Upper lobe of right lung (tissue), 1 donor: Measurements from ENCODE around the gene UCHL3. TPM values are rescaled to one million over a fixed set of nuclear protein-coding genes. Genes with fewer than 3 reads are reported as not detected.

Source experiments
- ATAC-seq: fragments of 200-7000 bp; cut with Tn5 transposase; one replicate; pipeline ENCODE4 v1.9.1; 2020; ENCODE audit warnings: mild to moderate bottlenecking, moderate library complexity
- DNase-seq: peaks from one replicate; pipeline ENCODE4 v3.0.0-alpha.2; 2020
- H3K27ac ChIP-seq: fragments of 200-600 bp; one replicate; pipeline ENCODE4 v1.8.0; 2022
- H3K27me3 ChIP-seq: fragments of 200-600 bp; one replicate; pipeline ENCODE4 v1.8.0; 2022; ENCODE audit warnings: mild to moderate bottlenecking
- H3K36me3 ChIP-seq: fragments of 200-600 bp; one replicate; pipeline ENCODE4 v1.8.0; 2022
- H3K4me1 ChIP-seq: fragments of 200-600 bp; one replicate; pipeline ENCODE4 v1.8.0; 2022
- H3K4me3 ChIP-seq: fragments of 200-600 bp; one replicate; pipeline ENCODE4 v1.8.0; 2022; ENCODE audit warnings: mild to moderate bottlenecking
- H3K9me3 ChIP-seq: fragments of 200-600 bp; one replicate; pipeline ENCODE4 v1.8.0; 2022
- CTCF ChIP-seq: fragments of 200-600 bp; IDR thresholded peaks from one replicate; pipeline ENCODE4 v1.8.0; 2022; ENCODE audit warnings: antibody characterized with exemption
- intact Hi-C: fragments of 100-400 bp; cut with DNase I; formaldehyde crosslinking; loops from one replicate; pipeline ENCODE4 v1.11.0; 2022
- total RNA-seq: library from RNA; stranded (reverse); fragmentation: NEBNext Ultra II Directional; extraction: Animal tissue kit (Norgen Biotek cat#: 25700); gene quantifications from one replicate; pipeline ENCODE4 v1.2.1, GENCODE V29; 2021
- donor health status: DM: no; HTN: yes; CAD: no; lungs with severe emphysema.

UCHL3 gene
- total RNA-seq, 1 donor from 2014 or later: 12.9 TPM

- DNase-seq: peak; percentile 64
- no peaks in the 10 kb centered on the region for H3K27me3 ChIP-seq
- intact Hi-C loops: no loop called here
- peak; percentile 15 for ATAC-seq
- H3K9me3 ChIP-seq: no peaks in the 10 kb centered on the region
- peak overlapping the region; percentile 80 for H3K4me3 ChIP-seq
- peak overlapping the region; percentile 74 for H3K27ac ChIP-seq
- no peak for TF ChIP-seq CTCF
- H3K36me3 ChIP-seq: no peaks in the 10 kb centered on the region
- H3K4me1 ChIP-seq: peaks cover 6% of the 10 kb centered on the region
These were observed 85.7 kb downstream of the UCHL3 start for GRCh38 chr13:75635101-75635827.

- peaks cover 6% of the 10 kb centered on the region for H3K4me1 ChIP-seq
- peak; percentile 84 for DNase-seq
- H3K27ac ChIP-seq: peak within 1 kb of the TSS; percentile 74
- H3K36me3 ChIP-seq: no peaks in the 10 kb centered on the region
- peak; percentile 89 for ATAC-seq
- TF ChIP-seq CTCF: no peak
- H3K9me3 ChIP-seq: no peaks in the 10 kb centered on the region
- peak within 1 kb of the TSS; percentile 80 for H3K4me3 ChIP-seq
- intact Hi-C loops: no loop called here
- no peaks in the 10 kb centered on the region for H3K27me3 ChIP-seq
These were observed 86.3 kb downstream of the UCHL3 start, which contains the start of gene LMO7 for GRCh38 chr13:75635828-75636435. LMO7 (plus strand) TSS chr13:75636330; CDS start chr13:75636658, 328 bp downstream.

GRCh38 chr13:75636436-75637180, 87.0 kb downstream of the UCHL3 start:
- H3K27me3 ChIP-seq: no peaks in the 10 kb centered on the region
- intact Hi-C loops: no loop called here
- no peaks in the 10 kb centered on the region for H3K36me3 ChIP-seq
- TF ChIP-seq CTCF: no peak
- DNase-seq (peak; percentile 70), ATAC-seq (peak; percentile 61)
- H3K9me3 ChIP-seq: no peaks in the 10 kb centered on the region
- peak overlapping the region; percentile 80 for H3K4me3 ChIP-seq
- peak overlapping the region; percentile 74 for H3K27ac ChIP-seq
- H3K4me1 ChIP-seq: peaks cover 6% of the 10 kb centered on the region

- peak overlapping the region; percentile 80 for H3K4me3 ChIP-seq
- no peak for ATAC-seq
- H3K4me1 ChIP-seq: peaks cover 6% of the 10 kb centered on the region
- no peaks in the 10 kb centered on the region for H3K36me3 ChIP-seq
- H3K9me3 ChIP-seq: no peaks in the 10 kb centered on the region
- DNase-seq: no peak
- H3K27ac ChIP-seq: no peak overlapping the region
- intact Hi-C loops: no loop called here
- no peak for TF ChIP-seq CTCF
- H3K27me3 ChIP-seq: no peaks in the 10 kb centered on the region
These were observed 87.7 kb downstream of the UCHL3 start for GRCh38 chr13:75637181-75637750.

GRCh38 chr13:75639454-75639853, 89.9 kb downstream of the UCHL3 start:
- no peak overlapping the region for H3K4me3 ChIP-seq
- DNase-seq (no peak), ATAC-seq (no peak)
- no peak for TF ChIP-seq CTCF
- no peak overlapping the region for H3K27ac ChIP-seq
- H3K36me3 ChIP-seq: no peaks in the 10 kb centered on the region
- peaks cover 6% of the 10 kb centered on the region for H3K4me1 ChIP-seq
- intact Hi-C loops: no loop called here
- H3K27me3 ChIP-seq: no peaks in the 10 kb centered on the region
- H3K9me3 ChIP-seq: no peaks in the 10 kb centered on the region
